Measurements from ENCODE around the gene MINDY4.

The MINDY4 gene

DNA sequence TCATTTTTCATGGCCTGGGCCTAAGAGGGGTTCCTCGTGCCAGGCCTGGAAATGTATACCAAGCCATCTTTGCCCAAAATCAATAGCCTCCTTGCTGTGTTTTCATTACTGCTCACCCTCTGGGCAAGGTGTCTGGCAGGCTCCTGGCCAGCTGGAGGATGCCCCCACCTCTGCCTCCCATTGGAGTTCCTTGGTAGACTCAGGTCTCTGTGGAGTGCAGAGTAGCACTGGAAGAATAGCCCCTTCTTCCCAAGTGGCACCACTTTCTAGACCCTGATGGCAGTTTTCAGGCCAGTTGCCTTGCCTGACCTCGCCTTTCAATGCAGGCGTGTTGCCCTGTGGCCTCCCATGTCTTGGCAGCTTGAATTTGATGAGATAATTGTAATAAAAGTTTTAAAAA lies 84.7 kb downstream of the MINDY4 start:
- no peak for DNase-seq (ENCODE audit: low spot score)

- DNase-seq (ENCODE audit: low spot score): no peak
These were observed 87.4 kb downstream of the MINDY4 start for GRCh38 chr7:30858576-30858975.

DNA sequence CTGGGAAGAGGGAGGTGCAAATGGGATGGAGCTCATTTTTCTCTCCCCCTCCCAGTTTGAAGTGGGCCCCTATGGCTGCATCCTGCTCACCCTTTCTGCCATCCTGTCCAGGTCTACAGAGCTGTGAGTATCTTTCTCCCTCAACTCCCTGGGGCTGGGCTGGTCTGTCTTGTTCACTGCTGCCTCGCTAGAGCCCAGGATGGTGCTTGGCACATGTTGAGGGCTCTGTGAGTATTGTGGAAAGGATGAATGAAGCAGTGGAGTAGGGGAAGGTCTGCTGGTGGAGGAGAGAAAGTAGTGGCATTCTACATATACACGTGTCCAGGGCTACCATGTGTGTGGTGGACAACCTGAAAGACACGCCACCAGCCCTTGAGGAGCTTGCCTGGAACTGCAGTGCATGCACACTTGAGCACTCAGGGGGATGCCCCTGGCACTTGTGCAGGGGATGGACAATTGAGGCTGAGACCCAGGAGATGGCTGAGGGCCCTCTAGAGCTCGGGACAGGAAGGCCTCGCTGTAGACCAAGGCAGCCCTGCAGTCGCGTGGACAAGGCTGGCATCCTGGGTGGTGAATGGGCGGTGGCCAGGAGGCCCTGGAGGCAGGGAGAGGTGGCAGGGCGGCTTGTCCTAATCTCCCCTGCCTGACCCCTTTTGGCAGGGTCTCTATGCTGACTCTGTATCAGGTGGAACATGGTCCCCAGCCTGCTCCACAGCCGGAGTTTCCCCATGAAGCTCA lies 88.2 kb downstream of the MINDY4 start:
- DNase-seq (ENCODE audit: low spot score): no peak

DNA sequence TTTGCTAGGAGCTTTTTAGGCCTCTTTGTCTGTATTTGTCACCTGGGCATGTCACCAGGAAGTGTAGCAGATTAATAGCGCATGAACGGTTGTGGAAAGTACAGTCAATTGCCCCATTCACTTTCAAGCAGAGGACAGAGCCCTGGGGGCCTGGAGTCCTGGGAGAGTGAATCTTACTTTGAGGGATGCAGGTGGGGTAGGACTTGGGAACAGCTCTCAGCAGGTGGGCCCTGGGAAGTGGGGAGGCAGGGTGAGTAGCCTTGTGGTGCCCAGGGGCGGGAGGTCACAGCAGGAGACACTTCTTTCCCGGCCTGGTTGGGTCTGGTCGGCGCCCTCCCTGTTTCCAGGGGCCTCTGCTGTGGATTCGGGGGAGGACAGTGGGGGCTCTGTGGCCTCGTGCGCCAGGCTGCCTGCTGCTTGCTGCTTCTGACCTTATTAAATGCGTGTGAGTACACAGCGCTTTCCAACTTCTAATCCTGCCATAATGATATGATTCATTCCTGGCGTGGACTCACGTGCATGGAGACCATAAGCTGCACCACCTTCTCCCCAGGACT lies 88.8 kb downstream of the MINDY4 start:
- no peak for DNase-seq (ENCODE audit: low spot score)

DNA sequence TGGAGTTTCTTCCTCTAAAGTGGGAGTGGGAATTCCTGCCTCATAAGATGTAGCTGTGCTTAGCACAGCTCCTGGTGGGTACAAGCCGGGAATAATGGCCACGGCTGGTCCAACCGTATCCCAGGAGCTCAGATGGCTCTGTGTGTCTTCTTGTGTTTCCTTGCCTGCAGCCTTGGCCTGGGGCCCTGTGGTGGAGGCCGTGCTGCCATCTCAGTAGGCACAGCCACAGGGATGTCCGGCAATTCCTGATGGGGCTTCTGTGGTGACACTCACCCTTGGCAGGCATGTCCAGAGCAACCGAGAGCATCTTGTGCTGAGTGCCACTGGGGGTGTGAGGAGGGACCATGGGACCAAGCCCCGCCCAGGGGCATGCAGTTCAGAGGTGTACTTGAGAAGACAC lies 90.4 kb downstream of the MINDY4 start:
- no peak for DNase-seq (ENCODE audit: low spot score)

GRCh38 chr7:30862995-30863705 lies 91.9 kb downstream of the MINDY4 start:
- no peak for DNase-seq (ENCODE audit: low spot score)

DNA sequence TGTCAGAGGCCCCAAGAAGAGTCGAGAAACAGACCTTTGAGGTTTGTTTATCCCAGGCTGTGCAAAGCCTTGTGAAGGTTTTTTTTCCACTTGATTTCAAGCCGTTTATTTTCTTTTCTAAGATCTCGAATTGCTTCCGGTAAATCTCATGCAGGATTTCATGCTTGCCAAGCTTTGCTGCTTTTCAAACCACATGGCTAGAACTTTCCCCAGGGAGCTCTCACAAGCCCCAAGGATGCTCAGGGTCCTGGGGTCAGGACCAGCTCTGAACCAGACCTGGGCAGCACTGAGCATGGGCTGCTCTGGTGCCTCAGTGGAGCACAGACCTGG lies 92.5 kb downstream of the MINDY4 start:
- DNase-seq (ENCODE audit: low spot score): no peak

DNA sequence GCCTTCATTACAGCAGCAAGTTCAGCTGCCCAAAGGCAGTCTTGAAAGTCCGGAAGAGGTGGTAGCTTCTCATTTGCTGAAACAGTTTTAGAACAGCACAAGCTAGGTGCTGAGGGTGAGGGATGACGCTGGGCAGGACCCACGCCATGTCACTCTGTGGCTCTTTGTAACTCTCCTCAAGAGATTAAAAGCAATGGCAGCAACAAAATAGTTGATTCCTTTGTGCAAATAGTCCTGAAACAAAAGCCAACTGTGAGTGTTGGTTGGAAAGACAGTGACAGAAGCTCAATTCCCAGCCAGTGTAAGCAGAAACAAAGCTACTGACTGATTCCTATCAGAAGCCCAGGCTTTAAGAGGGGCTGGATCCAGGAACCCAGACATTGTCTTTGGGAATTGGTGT lies 92.9 kb downstream of the MINDY4 start:
- no peak for DNase-seq (ENCODE audit: low spot score)

DNA sequence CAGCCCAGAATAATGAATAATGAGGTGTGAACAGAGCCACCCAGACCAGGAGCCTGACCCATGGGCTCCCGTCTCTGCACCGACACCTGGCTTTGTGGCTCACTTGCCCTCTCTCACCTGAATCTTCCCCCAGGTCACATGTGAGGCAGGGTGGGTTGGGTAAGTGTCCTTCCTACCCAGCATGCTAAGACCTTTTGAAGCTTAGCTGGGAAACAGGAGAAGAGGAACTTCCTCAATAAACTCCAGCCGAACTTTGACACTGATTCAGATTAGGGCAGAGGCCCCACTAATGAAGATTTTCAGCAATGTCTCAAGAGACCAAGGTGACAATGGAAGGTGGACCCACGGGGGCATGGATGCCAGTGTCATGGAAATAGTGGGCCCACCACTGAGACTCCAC lies 93.9 kb downstream of the MINDY4 start:
- DNase-seq (ENCODE audit: low spot score): no peak

- no peak for DNase-seq (ENCODE audit: low spot score)
These were observed 94.6 kb downstream of the MINDY4 start for GRCh38 chr7:30865821-30866220.

GRCh38 chr7:30866939-30867338 lies 95.7 kb downstream of the MINDY4 start:
- no peak for DNase-seq (ENCODE audit: low spot score)

DNA sequence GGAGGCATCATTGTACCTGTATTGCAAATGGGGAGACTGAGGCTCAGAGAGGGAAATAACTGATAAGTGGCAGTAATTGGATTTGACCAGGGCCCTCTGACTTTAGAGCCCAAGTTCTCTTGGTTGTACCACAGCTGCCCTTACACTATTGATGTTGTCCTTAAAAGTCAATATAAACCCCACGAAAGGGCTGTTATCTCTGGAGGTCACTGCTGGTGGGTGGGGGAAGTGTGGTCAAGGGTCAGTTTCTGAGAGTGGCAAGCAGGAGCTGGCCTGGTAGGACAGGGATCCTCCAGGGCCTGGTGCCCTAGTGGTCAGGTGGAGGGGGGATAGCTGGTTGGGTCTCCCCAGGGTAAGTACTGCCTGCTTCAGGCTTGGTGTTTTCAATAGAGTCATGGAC lies 96.3 kb downstream of the MINDY4 start:
- no peak for DNase-seq (ENCODE audit: low spot score)

- DNase-seq (ENCODE audit: low spot score): no peak
These were observed 98.8 kb downstream of the MINDY4 start for GRCh38 chr7:30869794-30870611.

- DNase-seq (ENCODE audit: low spot score): no peak
These were observed 99.8 kb downstream of the MINDY4 start for GRCh38 chr7:30870821-30871518.

DNA sequence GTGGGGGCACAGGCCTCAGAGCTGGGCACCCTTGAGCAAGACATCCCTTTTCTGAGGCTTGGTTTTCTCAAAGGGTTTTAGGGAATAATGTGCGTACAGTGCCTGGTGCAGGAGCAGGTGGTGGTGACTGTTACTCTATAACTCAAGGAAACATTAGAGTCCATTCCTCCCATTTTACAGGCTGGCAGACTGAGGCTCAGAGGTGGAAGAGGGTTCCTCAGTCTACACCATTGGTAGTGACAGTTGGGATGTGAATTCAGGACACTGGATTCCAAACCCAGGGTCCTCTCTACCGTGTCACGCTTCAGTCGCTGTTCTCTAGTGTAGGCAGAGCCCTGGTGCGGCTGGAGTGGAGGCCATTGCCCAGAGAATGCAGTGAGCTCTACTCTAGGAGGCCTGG lies 100.4 kb downstream of the MINDY4 start:
- no peak for DNase-seq (ENCODE audit: low spot score)

DNA sequence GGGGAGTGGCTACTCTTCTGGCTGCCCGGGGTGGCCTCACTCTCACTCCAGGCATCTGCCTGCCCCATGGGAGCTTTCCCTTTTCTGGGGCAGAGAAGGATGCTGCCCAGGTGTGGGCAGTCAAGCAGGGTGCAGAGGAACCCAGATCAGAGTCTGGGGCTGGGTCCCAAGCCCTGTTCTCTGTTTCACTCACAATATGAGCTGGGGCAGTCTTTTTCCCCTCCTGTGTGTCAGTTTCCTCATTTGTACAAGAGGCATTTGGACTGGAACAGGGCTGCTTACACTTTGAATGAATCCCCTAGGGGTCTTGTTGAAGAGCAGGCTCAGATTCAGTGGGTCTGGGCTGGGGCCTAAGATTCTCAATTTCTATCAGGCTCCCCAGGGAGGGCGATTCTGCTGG lies 102.0 kb downstream of the MINDY4 start:
- no peak for DNase-seq (ENCODE audit: low spot score)

DNA sequence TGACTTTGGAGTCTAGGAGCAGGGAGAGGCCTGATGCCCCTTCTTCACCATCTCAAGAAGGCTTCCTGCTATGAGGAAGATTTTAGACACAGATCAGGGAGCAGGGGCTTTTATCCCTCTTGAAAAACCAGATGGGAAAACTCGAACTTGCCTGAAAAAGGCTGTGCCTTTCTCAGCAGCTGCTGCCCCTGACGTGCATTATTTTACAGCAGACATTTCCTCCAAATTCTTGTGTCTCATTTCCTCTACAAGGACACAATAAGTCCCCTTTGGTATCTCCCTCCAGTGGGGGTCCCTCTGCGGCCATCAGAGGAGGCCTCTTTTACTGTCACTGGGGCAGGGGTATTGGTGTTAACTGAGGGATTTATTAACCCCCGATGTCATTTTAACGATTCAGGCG lies 102.4 kb downstream of the MINDY4 start:
- DNase-seq (ENCODE audit: low spot score): no peak

GRCh38 chr7:30874656-30875302 lies 103.6 kb downstream of the MINDY4 start:
- DNase-seq (ENCODE audit: low spot score): no peak

DNA sequence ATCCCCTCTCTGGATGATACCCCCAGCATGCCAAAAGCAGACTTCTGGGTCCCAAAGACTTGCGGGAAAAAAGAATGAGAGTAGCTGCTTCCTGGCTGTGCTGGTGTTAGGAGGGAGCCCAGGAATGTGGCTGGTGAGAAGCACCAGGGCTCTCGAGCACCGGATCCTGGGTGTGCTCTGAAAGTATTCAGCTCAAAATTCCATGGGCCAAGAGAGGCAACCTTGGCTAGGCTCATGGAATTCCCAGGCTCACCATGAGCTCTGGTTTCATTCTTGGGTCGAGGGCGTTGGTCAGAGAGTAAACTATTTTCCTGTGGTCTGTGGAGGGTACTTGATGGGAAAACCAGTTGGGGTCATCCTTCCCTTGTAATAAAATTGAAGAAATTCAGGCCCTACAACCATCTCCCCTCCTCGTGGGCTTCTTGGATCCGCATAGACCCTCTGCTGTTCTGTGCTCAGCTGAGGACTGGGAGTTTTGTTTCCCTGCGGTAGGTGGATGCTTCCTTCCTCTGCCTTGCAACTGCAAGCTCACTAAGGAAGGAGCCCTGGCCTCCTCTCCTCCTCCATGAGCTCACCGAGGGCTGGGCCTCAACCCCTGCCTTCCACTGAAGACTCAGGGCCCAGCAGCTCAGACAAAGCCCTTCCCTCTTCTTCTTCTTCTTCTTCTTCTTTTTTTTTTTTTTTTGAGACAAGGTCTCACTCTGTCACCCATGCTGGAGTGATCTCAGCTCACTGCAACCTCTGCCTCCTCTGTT lies 106.0 kb downstream of the MINDY4 start:
- DNase-seq (ENCODE audit: low spot score): no peak

DNA sequence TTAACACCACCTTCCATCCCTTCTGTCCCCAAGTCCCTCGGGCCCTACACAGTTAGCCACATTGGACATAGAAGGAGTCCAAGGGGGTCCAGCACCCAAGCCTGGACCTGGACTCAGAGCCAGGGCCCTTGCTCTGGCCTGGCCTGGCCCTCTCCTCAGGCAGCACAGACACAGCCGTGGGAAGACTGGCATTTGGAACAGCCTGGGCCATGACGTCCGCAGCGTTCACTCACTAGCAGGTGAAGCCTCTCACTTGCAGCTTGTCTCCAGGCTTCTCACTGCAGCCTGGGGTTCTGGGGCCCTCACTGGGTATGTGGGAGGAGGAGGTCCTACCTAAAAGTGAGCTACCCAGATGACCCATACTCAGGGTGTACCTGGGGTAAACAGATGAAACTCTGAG lies 106.8 kb downstream of the MINDY4 start:
- DNase-seq (ENCODE audit: low spot score): no peak
